Fibroblast of lung (primary cell): ENCODE data around the gene RAB27B.
"Not testable (repeated sequence)": the region's sequence is repeated elsewhere in the genome, so short reads cannot be mapped to it uniquely, and the experiment has no call there.

Source experiments
- EZH2 ChIP-seq: IDR thresholded peaks from 2 replicates; pipeline ENCODE4 v1.5.1; 2012; ENCODE audit warnings: low read length, control low read depth, mild to moderate bottlenecking; ENCODE audit errors: missing control alignments
- TF ChIP-seq, protein P1 (sequence below), 2 donors: IDR thresholded peaks in 1 of 2; conservative IDR thresholded peaks in 1 of 2; 1 replicate in 1 of 2; 2 replicates in 1 of 2; pipeline ENCODE4 v1.5.1; 2011 to 2012; ENCODE audit warnings: low read length in 2 of 2, control low read depth in 1 of 2, inconsistent platforms in 1 of 2, low read depth in 1 of 2, mild to moderate bottlenecking in 1 of 2

DNA sequence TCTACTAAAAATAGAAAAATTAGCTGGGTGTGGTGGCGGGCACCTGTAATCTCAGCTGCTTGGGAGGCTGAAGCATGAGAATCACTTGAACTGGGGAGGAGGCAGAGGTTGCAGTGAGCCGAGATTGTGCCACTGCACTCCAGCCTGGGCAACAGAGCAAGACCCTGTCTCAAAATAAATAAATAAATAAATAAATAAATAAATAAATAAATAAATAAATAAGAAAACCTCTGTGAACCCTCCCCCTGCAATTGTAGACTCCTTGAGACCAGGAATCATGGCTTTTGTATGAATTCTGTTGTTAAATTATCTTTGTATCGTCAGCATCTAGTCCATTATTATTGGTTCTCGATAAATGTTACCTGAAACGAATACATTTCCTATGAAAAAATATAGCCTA lies 17.6 kb upstream of the RAB27B start:
- TF ChIP-seq, protein P1, sequence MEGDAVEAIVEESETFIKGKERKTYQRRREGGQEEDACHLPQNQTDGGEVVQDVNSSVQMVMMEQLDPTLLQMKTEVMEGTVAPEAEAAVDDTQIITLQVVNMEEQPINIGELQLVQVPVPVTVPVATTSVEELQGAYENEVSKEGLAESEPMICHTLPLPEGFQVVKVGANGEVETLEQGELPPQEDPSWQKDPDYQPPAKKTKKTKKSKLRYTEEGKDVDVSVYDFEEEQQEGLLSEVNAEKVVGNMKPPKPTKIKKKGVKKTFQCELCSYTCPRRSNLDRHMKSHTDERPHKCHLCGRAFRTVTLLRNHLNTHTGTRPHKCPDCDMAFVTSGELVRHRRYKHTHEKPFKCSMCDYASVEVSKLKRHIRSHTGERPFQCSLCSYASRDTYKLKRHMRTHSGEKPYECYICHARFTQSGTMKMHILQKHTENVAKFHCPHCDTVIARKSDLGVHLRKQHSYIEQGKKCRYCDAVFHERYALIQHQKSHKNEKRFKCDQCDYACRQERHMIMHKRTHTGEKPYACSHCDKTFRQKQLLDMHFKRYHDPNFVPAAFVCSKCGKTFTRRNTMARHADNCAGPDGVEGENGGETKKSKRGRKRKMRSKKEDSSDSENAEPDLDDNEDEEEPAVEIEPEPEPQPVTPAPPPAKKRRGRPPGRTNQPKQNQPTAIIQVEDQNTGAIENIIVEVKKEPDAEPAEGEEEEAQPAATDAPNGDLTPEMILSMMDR (conservative IDR thresholded peaks at IDR 0.05 in 1 of 2, IDR thresholded peaks at IDR 0.05 in 1 of 2; ENCODE audit: low read depth in 1 of 2, low read length in 2 of 2) = not testable (repeated sequence)
- not testable (repeated sequence) for TF ChIP-seq EZH2
